AG04450 (cell line): Measurements from ENCODE around the gene TRPC3. TPM values are rescaled to one million over a fixed set of nuclear protein-coding genes. Genes with fewer than 3 reads are reported as not detected.
A peak's percentile ranks its signal among the peaks of the same experiment; 100 is the strongest.

Source experiments
- CTCF ChIA-PET: fragments of 300-600, 350-600 bp; formaldehyde crosslinking; extraction: SDS; loops from one replicate; lab custom pipeline; 2022; ENCODE audit warnings: antibody characterized with exemption, inconsistent platforms; lab: Charles Lee
- POLR2A ChIA-PET: fragments of 350-600 bp; formaldehyde crosslinking; extraction: SDS; loops from one replicate; lab custom pipeline; 2021; ENCODE audit warnings: antibody characterized with exemption, inconsistent platforms; lab: Yijun Ruan, JAX
- DNase-seq: peaks from one replicate; pipeline ENCODE4 v3.0.0-alpha.2; 2011; ENCODE audit warnings: low read depth, low spot score
- H3K27ac ChIP-seq: one replicate; pipeline ENCODE4 v1.5.1; 2012; ENCODE audit warnings: low read depth, low read length, control low read depth
- H3K27me3 ChIP-seq: one replicate; pipeline ENCODE4 v1.6.0; 2012; ENCODE audit warnings: low read length; ENCODE audit not compliant: control insufficient read depth, insufficient read depth
- H3K4me3 ChIP-seq: 2 replicates; pipeline ENCODE4 v1.5.1; 2011; ENCODE audit warnings: mild to moderate bottlenecking, low read depth, low read length, control low read depth
- H3K9me3 ChIP-seq: 2 replicates; pipeline ENCODE4 v1.5.1; 2012; ENCODE audit warnings: low read length; ENCODE audit not compliant: control insufficient read depth, insufficient read depth
- CTCF ChIP-seq: IDR thresholded peaks from 2 replicates; pipeline ENCODE4 v1.5.1; 2011; ENCODE audit warnings: low read depth, low read length, control low read depth, inconsistent platforms
- polyA plus RNA-seq: library from polyadenylated mRNA; depleted of rRNA; stranded (reverse); fragments of >200 nt; gene quantifications from 2 replicates; pipeline ENCODE4 v1.2.3, GENCODE V29; 2011

Gene TRPC3
- polyA plus RNA-seq, 1 experiment: 2.3 TPM

- ChIA-PET CTCF (interaction anchor here (0.7 to 1.6 kb wide), 2 partner anchors 10 to 61 kb away, joined by 4 read pairs; no protein-coding TSS in a partner anchor), POLR2A (no interaction called here)
- Histone ChIP-seq H3K9me3 (no peaks in the 10 kb centered on the region), H3K27ac (no peak overlapping the region), H3K27me3 (no peaks in the 10 kb centered on the region), H3K4me3 (no peak overlapping the region)
- TF ChIP-seq CTCF: no peak
- no peak for DNase-seq
Measured at GRCh38 chr4:121960818-121961217, 9.0 kb upstream of the TRPC3 start.

- DNase-seq: no peak
- no peak for TF ChIP-seq CTCF
- ChIA-PET POLR2A (no interaction called here), CTCF (no interaction called here)
- Histone ChIP-seq H3K27ac (no peak overlapping the region), H3K27me3 (no peaks in the 10 kb centered on the region), H3K9me3 (no peaks in the 10 kb centered on the region), H3K4me3 (no peak overlapping the region)
Measured at GRCh38 chr4:121958777-121959176, 6.9 kb upstream of the TRPC3 start.

- H3K27me3 ChIP-seq: no peaks in the 10 kb centered on the region
- ChIA-PET POLR2A (interaction anchor here (0.6 kb wide), 1 partner anchor 20 kb away, joined by 4 read pairs; no protein-coding TSS in a partner anchor), CTCF (no interaction called here)
- H3K4me3 ChIP-seq: no peak overlapping the region
- H3K9me3 ChIP-seq: no peaks in the 10 kb centered on the region
- no peak for TF ChIP-seq CTCF
- no peak for DNase-seq
- no peak overlapping the region for H3K27ac ChIP-seq
Measured at GRCh38 chr4:121957266-121957665, 5.4 kb upstream of the TRPC3 start.

- no peak overlapping the region for H3K27ac ChIP-seq
- DNase-seq: no peak
- H3K27me3 ChIP-seq: no peaks in the 10 kb centered on the region
- POLR2A ChIA-PET: no interaction called here
- TF ChIP-seq CTCF: no peak
- H3K4me3 ChIP-seq: no peak overlapping the region
- no peaks in the 10 kb centered on the region for H3K9me3 ChIP-seq
- CTCF ChIA-PET: interaction anchor here (0.9 kb wide), 1 partner anchor 36 kb away, joined by 3 read pairs; no protein-coding TSS in a partner anchor
Measured at GRCh38 chr4:121953860-121954259, 2.0 kb upstream of the TRPC3 start.

GRCh38 chr4:121952290-121952689 is 430 bp upstream of the TRPC3 start:
- H3K27me3 ChIP-seq: no peaks in the 10 kb centered on the region
- H3K9me3 ChIP-seq: no peaks in the 10 kb centered on the region
- peak overlapping the region; percentile 68 for H3K4me3 ChIP-seq
- no peak overlapping the region for H3K27ac ChIP-seq
- DNase-seq: no peak
- TF ChIP-seq CTCF: no peak
- ChIA-PET POLR2A (no interaction called here), CTCF (interaction anchor here (0.6 kb wide), 1 partner anchor 53 kb away, joined by 3 read pairs; no protein-coding TSS in a partner anchor)
